SJCRH30 (cell line): ENCODE data around the gene SLC19A1. TPM values are rescaled to one million over a fixed set of nuclear protein-coding genes. Genes with fewer than 3 reads are reported as not detected.

Experiments used
- DNase-seq, 2 experiments: peaks; one replicate each; pipeline ENCODE4 v3.0.0-alpha.2; 2015 to 2020
- H3K27ac ChIP-seq: fragments of 250-450 bp; sonication (Bioruptor Pico); 2 replicates; pipeline ENCODE4 v1.5.1; 2020; ENCODE audit warnings: mild to moderate bottlenecking, moderate library complexity
- H3K27me3 ChIP-seq: fragments of 250-450 bp; sonication (Bioruptor Pico); 2 replicates; pipeline ENCODE4 v1.5.1; 2020; ENCODE audit warnings: mild to moderate bottlenecking, moderate library complexity
- H3K36me3 ChIP-seq: fragments of 250-450 bp; sonication (Bioruptor Pico); 2 replicates; pipeline ENCODE4 v1.5.1; 2020; ENCODE audit warnings: mild to moderate bottlenecking, moderate library complexity
- H3K4me1 ChIP-seq: fragments of 250-450 bp; sonication (Bioruptor Pico); 2 replicates; pipeline ENCODE4 v1.5.1; 2020; ENCODE audit warnings: mild to moderate bottlenecking, moderate library complexity
- H3K4me3 ChIP-seq: fragments of 250-450 bp; sonication (Bioruptor Pico); 2 replicates; pipeline ENCODE4 v1.5.1; 2020; ENCODE audit warnings: mild to moderate bottlenecking, moderate library complexity
- H3K9me3 ChIP-seq: fragments of 250-450 bp; sonication (Bioruptor Pico); replicated peaks from 2 replicates; pipeline ENCODE4 v1.5.1; 2020; ENCODE audit warnings: mild to moderate bottlenecking, moderate library complexity
- total RNA-seq: library from RNA; depleted of rRNA; stranded (reverse); fragments of >200 nt; shearing (Covaris generic); gene quantifications from 2 replicates; pipeline ENCODE4 v1.2.3, GENCODE V29; 2014

SLC19A1 gene
- total RNA-seq, 1 experiment from 2014 or later = 27.6 TPM

- no peaks in the 10 kb centered on the region for H3K27me3 ChIP-seq
- H3K4me3 ChIP-seq = no peak overlapping the region
- no peaks in the 10 kb centered on the region; the same call in 1 of the 2 replicates for H3K36me3 ChIP-seq
- no peak for DNase-seq
- H3K27ac ChIP-seq = no peak overlapping the region
- H3K4me1 ChIP-seq = no peaks in the 10 kb centered on the region
- no peaks in the 10 kb centered on the region for H3K9me3 ChIP-seq
Observed at GRCh38 chr21:45499201-45499750, 43.0 kb downstream of the SLC19A1 start.

- Histone ChIP-seq H3K27ac (no peak overlapping the region), H3K9me3 (no peaks in the 10 kb centered on the region), H3K4me1 (no peaks in the 10 kb centered on the region), H3K36me3 (no peaks in the 10 kb centered on the region; the same call in 1 of the 2 replicates), H3K27me3 (no peaks in the 10 kb centered on the region), H3K4me3 (no peak overlapping the region)
- no peak for DNase-seq
Observed at GRCh38 chr21:45498646-45499000, 43.6 kb downstream of the SLC19A1 start.

GRCh38 chr21:45497846-45498645 lies 44.2 kb downstream of the SLC19A1 start:
- Histone ChIP-seq H3K4me1 (no peaks in the 10 kb centered on the region), H3K4me3 (no peak overlapping the region), H3K27ac (no peak overlapping the region), H3K9me3 (no peaks in the 10 kb centered on the region), H3K36me3 (no peaks in the 10 kb centered on the region; the same call in 1 of the 2 replicates), H3K27me3 (no peaks in the 10 kb centered on the region)
- DNase-seq = no peak

DNA sequence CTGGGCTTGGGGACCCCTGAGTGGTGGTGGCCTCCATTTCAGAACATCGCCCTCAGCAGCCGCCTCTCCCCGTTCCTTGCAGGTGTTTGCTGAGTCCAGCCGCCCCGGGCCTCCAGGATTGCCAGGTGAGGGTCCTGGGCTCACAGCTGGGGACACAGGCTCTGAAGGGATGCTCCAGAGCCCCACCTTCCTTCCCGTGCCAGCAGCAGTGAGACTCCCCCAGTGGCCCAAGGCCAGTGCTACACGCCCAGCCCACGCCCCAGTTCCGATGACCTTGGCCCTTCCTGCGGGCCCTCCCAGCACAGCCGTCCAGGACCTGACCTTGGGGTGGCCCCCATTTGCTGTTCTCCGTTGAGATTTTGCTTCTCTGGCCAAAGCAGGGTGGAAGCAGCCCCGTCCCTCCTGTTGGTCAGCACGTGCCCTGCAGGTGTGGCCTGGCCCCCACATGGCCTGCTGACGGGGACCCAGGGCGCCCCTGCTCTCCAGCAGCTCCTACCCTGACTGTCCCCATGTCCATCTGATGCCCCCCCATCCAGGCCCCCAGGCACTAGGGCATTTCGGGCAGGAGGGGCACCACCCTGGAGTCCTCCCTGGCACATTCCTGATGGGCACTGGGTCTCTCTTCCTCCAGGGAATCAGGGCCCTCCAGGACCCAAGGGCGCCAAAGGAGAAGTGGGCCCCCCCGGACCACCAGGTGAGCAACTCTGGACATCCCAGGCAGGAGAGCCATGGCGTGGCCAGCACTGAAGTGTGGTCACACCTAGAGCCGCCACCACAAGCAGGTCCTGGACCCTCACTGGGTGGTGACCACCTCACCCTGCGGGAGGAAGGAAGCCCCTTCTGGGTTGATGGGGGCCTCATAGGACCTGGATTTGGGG lies 45.0 kb downstream of the SLC19A1 start:
- Histone ChIP-seq H3K27ac (no peak overlapping the region), H3K9me3 (no peaks in the 10 kb centered on the region), H3K4me3 (no peak overlapping the region), H3K36me3 (no peaks in the 10 kb centered on the region; the same call in 1 of the 2 replicates), H3K4me1 (no peaks in the 10 kb centered on the region), H3K27me3 (no peaks in the 10 kb centered on the region)
- DNase-seq = no peak

DNA sequence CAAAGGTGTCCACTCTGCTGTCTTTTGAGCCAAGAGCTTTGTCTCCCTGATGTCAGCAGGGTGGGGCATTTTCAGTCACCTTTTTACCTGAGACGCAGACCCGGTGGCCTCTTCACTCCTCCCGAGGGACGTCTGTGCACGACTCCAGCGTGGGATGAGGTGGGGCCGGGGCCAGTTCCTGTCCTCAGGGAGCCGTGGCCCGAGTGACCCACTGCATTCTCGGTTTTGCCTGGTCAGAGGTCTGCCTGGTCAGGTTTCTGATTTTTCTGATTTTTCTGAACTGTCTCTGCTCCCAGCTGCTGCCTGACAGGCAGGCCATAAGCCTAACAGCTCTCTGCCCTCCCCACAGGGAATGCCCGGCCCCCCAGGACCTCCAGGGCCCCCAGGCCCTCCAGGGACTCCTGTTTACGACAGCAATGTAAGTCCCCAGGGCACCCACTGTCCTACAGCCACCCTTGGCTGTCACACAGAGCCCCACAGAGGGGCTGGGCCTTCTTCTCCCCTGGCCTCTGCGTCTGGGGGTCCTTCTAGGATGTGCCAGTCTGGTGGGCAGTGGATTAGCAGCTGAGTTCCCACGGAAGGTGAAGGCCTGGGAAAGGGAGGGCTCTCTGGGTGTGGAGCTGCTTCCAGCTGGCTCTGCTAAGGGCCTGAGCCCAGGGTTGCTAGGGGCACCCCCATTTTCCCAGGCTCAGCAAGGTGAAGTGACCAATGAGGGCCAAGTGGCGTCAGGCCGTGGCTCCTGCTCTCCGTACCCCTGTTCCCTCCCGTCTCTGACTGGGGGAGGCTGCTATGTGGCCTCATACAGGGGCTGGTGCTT lies 45.9 kb downstream of the SLC19A1 start:
- no peaks in the 10 kb centered on the region for H3K27me3 ChIP-seq
- no peaks in the 10 kb centered on the region for H3K9me3 ChIP-seq
- no peaks in the 10 kb centered on the region; the same call in 1 of the 2 replicates for H3K36me3 ChIP-seq
- no peaks in the 10 kb centered on the region for H3K4me1 ChIP-seq
- DNase-seq = no peak
- H3K4me3 ChIP-seq = no peak overlapping the region
- no peak overlapping the region for H3K27ac ChIP-seq

DNA sequence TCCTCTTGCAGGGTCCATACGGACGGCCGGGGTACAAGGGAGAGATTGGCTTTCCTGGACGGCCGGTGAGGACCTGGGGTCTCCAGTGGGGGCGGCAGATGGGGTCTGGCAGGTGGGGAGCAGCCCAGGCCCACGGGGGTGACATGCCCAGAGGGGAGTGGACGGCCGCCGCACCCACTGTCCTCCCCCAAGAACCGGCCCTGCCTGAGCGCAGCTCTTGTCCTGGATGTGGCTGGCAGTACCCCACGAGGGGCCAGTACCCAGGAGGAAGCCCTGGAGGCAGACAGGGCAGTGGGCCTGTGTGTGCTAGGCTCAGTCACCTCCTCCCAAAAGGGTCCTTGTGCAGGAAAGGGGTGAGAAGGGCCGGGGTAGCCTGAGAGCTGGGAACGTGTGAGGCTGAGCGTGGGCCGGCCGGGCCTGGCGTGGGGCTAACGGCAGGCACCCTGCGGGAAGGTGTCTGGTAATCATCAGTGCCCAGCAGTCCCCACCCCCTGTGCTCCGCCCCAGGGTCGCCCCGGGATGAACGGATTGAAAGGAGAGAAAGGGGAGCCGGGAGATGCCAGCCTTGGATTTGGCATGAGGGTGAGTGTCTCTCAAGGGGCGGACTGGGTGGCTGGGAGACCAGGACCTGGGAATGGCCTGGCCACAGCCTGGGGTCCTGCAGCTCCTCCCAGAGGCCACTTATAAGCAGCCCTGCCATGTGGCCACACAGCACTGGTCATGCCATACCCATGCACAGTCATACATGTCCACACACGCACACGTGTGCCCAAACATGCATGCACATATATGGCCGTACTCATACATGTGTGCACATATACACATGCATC lies 47.2 kb downstream of the SLC19A1 start:
- DNase-seq = no peak
- Histone ChIP-seq H3K36me3 (no peaks in the 10 kb centered on the region; the same call in 1 of the 2 replicates), H3K4me3 (no peak overlapping the region), H3K9me3 (no peaks in the 10 kb centered on the region), H3K4me1 (no peaks in the 10 kb centered on the region), H3K27ac (no peak overlapping the region), H3K27me3 (no peaks in the 10 kb centered on the region)

- Histone ChIP-seq H3K4me3 (no peak overlapping the region), H3K4me1 (no peaks in the 10 kb centered on the region), H3K27ac (no peak overlapping the region), H3K36me3 (no peaks in the 10 kb centered on the region; the same call in 1 of the 2 replicates), H3K9me3 (no peaks in the 10 kb centered on the region), H3K27me3 (no peaks in the 10 kb centered on the region)
- DNase-seq = no peak
Observed at GRCh38 chr21:45494135-45494850, 47.9 kb downstream of the SLC19A1 start.

- Histone ChIP-seq H3K4me1 (no peaks in the 10 kb centered on the region), H3K27me3 (no peaks in the 10 kb centered on the region), H3K4me3 (no peak overlapping the region), H3K27ac (no peak overlapping the region), H3K36me3 (no peaks in the 10 kb centered on the region; the same call in 1 of the 2 replicates), H3K9me3 (no peaks in the 10 kb centered on the region)
- no peak for DNase-seq
Observed at GRCh38 chr21:45493401-45494001, 48.7 kb downstream of the SLC19A1 start.

GRCh38 chr21:45492765-45493164 lies 49.5 kb downstream of the SLC19A1 start:
- H3K4me3 ChIP-seq = no peak overlapping the region
- no peaks in the 10 kb centered on the region; the same call in 1 of the 2 replicates for H3K36me3 ChIP-seq
- no peaks in the 10 kb centered on the region for H3K27me3 ChIP-seq
- no peak for DNase-seq
- H3K27ac ChIP-seq = no peak overlapping the region
- no peaks in the 10 kb centered on the region for H3K9me3 ChIP-seq
- H3K4me1 ChIP-seq = 0 out of 2 replicates have a peak, but pooled peaks cover 3% of the 10 kb centered on the region

DNA sequence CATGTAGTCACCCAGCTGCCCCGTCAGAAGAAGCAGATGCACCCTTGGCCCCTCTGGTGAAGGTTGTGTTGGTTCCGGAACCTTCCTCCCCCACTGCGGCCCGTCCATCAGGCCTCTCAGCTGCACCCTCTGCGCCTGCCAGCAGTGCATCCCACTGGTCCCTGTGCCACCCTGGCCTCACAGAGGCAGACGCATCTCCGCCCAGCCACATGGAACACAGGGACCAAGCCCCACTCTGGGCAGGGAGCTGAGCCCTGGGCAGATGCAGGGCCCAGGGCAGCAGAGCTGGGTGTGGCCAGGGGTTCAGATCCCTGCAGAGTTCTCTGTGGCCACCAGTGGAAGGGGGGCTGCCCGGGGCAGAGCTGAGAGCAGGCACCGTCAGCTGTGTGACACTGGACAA lies 50.6 kb downstream of the SLC19A1 start:
- Histone ChIP-seq H3K27ac (no peak overlapping the region), H3K36me3 (no peaks in the 10 kb centered on the region; the same call in 1 of the 2 replicates), H3K4me1 (0 out of 2 replicates have a peak, but pooled peaks cover 3% of the 10 kb centered on the region), H3K9me3 (no peaks in the 10 kb centered on the region), H3K27me3 (no peaks in the 10 kb centered on the region), H3K4me3 (no peak overlapping the region)
- no peak for DNase-seq

DNA sequence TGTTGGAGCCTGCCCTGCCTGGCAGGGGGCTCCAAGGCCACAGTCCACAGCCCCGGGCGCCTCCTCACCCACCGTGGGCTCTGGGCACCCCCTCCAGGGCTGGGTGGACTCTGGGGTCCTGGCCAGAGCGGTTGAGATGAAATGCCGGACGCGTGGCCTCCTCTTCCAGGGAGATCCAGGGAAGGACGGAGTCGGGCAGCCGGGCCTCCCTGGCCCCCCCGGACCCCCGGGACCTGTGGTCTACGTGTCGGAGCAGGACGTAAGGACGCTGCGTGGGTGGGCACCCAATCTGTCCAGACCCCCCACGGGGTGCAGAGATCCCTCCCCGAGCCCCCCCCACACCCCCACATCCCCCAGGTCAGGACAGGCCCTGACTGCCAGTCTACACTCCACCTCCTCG lies 51.2 kb downstream of the SLC19A1 start:
- H3K27me3 ChIP-seq = no peaks in the 10 kb centered on the region
- H3K4me3 ChIP-seq = no peak overlapping the region
- H3K4me1 ChIP-seq = 0 out of 2 replicates have a peak, but pooled peaks cover 3% of the 10 kb centered on the region
- H3K9me3 ChIP-seq = no peaks in the 10 kb centered on the region
- DNase-seq = no peak
- H3K27ac ChIP-seq = no peak overlapping the region
- no peaks in the 10 kb centered on the region for H3K36me3 ChIP-seq

DNA sequence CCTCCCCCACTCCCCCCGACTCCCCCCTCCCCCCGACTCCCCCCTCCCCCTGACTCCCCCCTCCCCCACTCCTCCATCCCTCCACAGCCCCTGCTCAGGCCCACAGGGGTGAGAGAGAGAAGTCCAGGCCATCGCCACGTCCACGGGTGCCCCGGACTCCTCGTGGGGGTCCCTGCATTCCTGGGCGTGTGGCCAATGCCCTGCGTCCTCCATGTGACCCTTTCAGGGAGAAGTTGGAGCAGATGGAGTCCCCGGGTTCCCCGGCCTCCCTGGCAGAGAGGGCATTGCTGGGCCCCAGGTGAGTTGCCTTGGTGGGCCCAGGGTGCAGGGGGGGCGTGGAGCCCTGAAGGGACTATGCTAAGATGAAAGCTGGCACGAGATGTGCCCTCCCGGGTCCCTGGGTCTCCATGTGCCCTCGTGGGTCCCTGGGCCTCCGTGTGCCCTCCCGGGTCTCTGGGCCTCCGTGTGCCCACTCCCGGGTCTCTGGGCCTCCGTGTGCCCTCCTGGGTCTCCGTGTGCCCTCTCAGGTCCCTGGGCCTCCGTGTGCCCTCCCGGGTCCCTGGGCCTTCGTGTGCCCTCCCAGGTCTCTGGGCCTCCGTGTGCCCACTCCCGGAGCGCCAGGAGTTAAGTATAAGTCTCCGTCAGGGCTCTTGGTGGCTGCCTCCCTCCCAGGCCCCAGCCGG lies 52.0 kb downstream of the SLC19A1 start:
- no peak overlapping the region for H3K27ac ChIP-seq
- H3K27me3 ChIP-seq = no peaks in the 10 kb centered on the region
- no peak overlapping the region for H3K4me3 ChIP-seq
- 0 out of 2 replicates have a peak, but pooled peaks cover 3% of the 10 kb centered on the region for H3K4me1 ChIP-seq
- no peak for DNase-seq
- H3K9me3 ChIP-seq = no peaks in the 10 kb centered on the region
- no peaks in the 10 kb centered on the region for H3K36me3 ChIP-seq
